22Rv1 (cell line): Measurements from ENCODE around the gene MISP3.
A peak's percentile ranks its signal among the peaks of the same experiment; 100 is the strongest.

Experiments
- H3K27ac ChIP-seq: fragments of 450-650 bp; 2 replicates; pipeline ENCODE4 v1.5.1; 2017
- CTCF ChIP-seq: fragments of 450-650 bp; IDR thresholded peaks from 2 replicates; pipeline ENCODE4 v1.5.1; 2017; ENCODE audit warnings: mild to moderate bottlenecking
- ZFX ChIP-seq: fragments of 450-650 bp; IDR thresholded peaks from 2 replicates; pipeline ENCODE4 v1.6.1; 2017; ENCODE audit warnings: antibody characterized with exemption, borderline replicate concordance

The MISP3 gene

GRCh38 chr19:14091081-14091812 lies 18.7 kb downstream of the MISP3 start:
- peak overlapping the region; percentile 90 for H3K27ac ChIP-seq
- no peak for TF ChIP-seq ZFX
- TF ChIP-seq CTCF, result peak; percentile 46

GRCh38 chr19:14091813-14092462 lies 19.4 kb downstream of the MISP3 start:
- H3K27ac ChIP-seq, result peak overlapping the region; percentile 90
- TF ChIP-seq ZFX (no peak), CTCF (no peak)

GRCh38 chr19:14093117-14093823 lies 20.7 kb downstream of the MISP3 start:
- 0 out of 2 replicates have a peak overlapping the region, but pooled peaks have one; percentile 4 for H3K27ac ChIP-seq
- TF ChIP-seq ZFX (no peak), CTCF (no peak)

GRCh38 chr19:14094854-14095253 lies 22.3 kb downstream of the MISP3 start:
- H3K27ac ChIP-seq, result no peak overlapping the region
- TF ChIP-seq CTCF (no peak), ZFX (no peak)

GRCh38 chr19:14096272-14096992 lies 23.8 kb downstream of the MISP3 start:
- TF ChIP-seq ZFX (no peak), CTCF (no peak)

GRCh38 chr19:14097532-14098151 lies 25.1 kb downstream of the MISP3 start:
- TF ChIP-seq ZFX (no peak), CTCF (peak; percentile 6; the same call in 1 of the 2 replicates)
- H3K27ac ChIP-seq, result no peak overlapping the region

More at GRCh38 chr19:14096272-14096992, 23.8 kb downstream of the MISP3 start:
- H3K27ac ChIP-seq, result no peak overlapping the region
